HUES6 (cell line): ENCODE measurements around the gene OR2AG1.

Experiments used
- H3K27ac ChIP-seq: 2 replicates; pipeline ENCODE4 v1.7.0; 2013; ENCODE audit warnings: low read depth, mild to moderate bottlenecking, low read length, inconsistent platforms
- H3K27me3 ChIP-seq: 2 replicates; pipeline ENCODE4 v1.6.1; 2013; ENCODE audit warnings: low read length; ENCODE audit not compliant: control insufficient read depth, insufficient read depth
- H3K36me3 ChIP-seq: 2 replicates; pipeline ENCODE4 v1.6.1; 2013; ENCODE audit warnings: low read length; ENCODE audit not compliant: control insufficient read depth, insufficient read depth
- H3K4me1 ChIP-seq: 2 replicates; pipeline ENCODE4 v1.6.1; 2013; ENCODE audit warnings: low read length; ENCODE audit not compliant: control insufficient read depth, insufficient read depth
- H3K4me3 ChIP-seq: 2 replicates; pipeline ENCODE4 v1.5.1; 2013; ENCODE audit warnings: low read depth, low read length
- H3K9ac ChIP-seq: one replicate; pipeline ENCODE4 v1.6.1; 2013; ENCODE audit warnings: mild to moderate bottlenecking, low read length
- H3K9me3 ChIP-seq: 2 replicates; pipeline ENCODE4 v1.6.1; 2013; ENCODE audit warnings: low read depth, low read length; ENCODE audit not compliant: control insufficient read depth, insufficient read depth

OR2AG1 gene

DNA sequence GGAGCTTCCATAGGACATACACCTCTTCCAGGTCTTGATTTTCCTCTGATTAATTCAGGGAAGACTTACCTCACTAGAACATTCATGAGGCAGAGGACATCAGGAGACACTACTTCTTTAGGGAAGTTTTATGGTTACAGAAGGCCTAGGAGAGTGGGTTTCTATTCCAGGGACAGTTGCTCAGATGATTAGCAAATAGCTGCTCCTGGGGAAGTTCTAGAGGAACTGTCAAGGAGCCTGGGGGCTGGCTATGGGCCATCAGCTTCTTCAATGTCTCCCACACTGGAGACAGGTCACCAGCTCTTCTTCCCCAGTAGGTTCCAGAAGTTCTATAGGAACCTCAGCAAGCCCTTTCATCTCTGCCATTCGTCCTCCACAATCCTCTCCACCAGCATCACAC lies 51.2 kb downstream of the OR2AG1 start:
- H3K4me3 ChIP-seq: no peak overlapping the region
- no peaks in the 10 kb centered on the region for H3K36me3 ChIP-seq
- H3K4me1 ChIP-seq: no peaks in the 10 kb centered on the region
- no peak overlapping the region for H3K27ac ChIP-seq
- no peak overlapping the region for H3K9ac ChIP-seq
- no peaks in the 10 kb centered on the region for H3K9me3 ChIP-seq
- H3K27me3 ChIP-seq: no peaks in the 10 kb centered on the region
